CD8-positive, alpha-beta memory T cell (primary cell): ENCODE results near the gene SIAH1. TPM values are rescaled to one million over a fixed set of nuclear protein-coding genes. Genes with fewer than 3 reads are reported as not detected.
A peak's percentile ranks its signal among the peaks of the same experiment; 100 is the strongest.
"Not testable (repeated sequence)": the region's sequence is repeated elsewhere in the genome, so short reads cannot be mapped to it uniquely, and the experiment has no call there.

Source experiments
- CTCF ChIA-PET: fragments of 350-600 bp; sonication (Branson Sonifier 250); formaldehyde crosslinking; loops from one replicate; lab custom pipeline; 2021; ENCODE audit warnings: antibody characterized with exemption; lab: Charles Lee
- POLR2A ChIA-PET: fragments of 350-600 bp; sonication (Branson Sonifier 250); formaldehyde crosslinking; loops from one replicate; lab custom pipeline; 2021; ENCODE audit warnings: antibody characterized with exemption; lab: Charles Lee
- DNase-seq, 5 donors: peaks; one replicate each; pipeline versions ENCODE4 v3.0.0 to v3.0.0-alpha.2; 2020 to 2022; ENCODE audit warnings: mixed read lengths in 1 of 5
- H3K27ac ChIP-seq: one replicate; pipeline ENCODE4 v1.7.0; 2013; ENCODE audit warnings: low read depth, mild to moderate bottlenecking, low read length, moderate library complexity
- H3K27me3 ChIP-seq: 2 replicates; pipeline ENCODE4 v1.7.0; 2013; ENCODE audit warnings: low read length, mild to moderate bottlenecking; ENCODE audit not compliant: insufficient read depth, poor library complexity, severe bottlenecking
- H3K36me3 ChIP-seq: 2 replicates; pipeline ENCODE4 v1.7.0; 2013; ENCODE audit warnings: mild to moderate bottlenecking, low read length, moderate library complexity; ENCODE audit not compliant: insufficient read depth
- H3K4me1 ChIP-seq: 2 replicates; pipeline ENCODE4 v1.7.0; 2013; ENCODE audit warnings: mild to moderate bottlenecking, low read length, moderate library complexity; ENCODE audit not compliant: insufficient read depth
- H3K4me3 ChIP-seq: 2 replicates; pipeline ENCODE4 v1.7.0; 2013; ENCODE audit warnings: mild to moderate bottlenecking, low read length
- H3K9me3 ChIP-seq: 2 replicates; pipeline ENCODE4 v1.7.0; 2013; ENCODE audit warnings: mild to moderate bottlenecking, low read length
- H3K27ac Mint-ChIP-seq, 8 donors: one replicate each; pipeline ENCODE4 v1.8.0; 2020 to 2021; ENCODE audit warnings: mixed read lengths in 8 of 8, mild to moderate bottlenecking in 6 of 8, inconsistent platforms in 3 of 8, moderate library complexity in 3 of 8
- H3K27me3 Mint-ChIP-seq, 2 donors: one replicate each; pipeline ENCODE4 v1.8.0; 2020 to 2021; ENCODE audit warnings: mixed read lengths in 2 of 2, mild to moderate bottlenecking in 1 of 2, moderate library complexity in 1 of 2
- H3K36me3 Mint-ChIP-seq, 3 donors: one replicate each; pipeline ENCODE4 v1.8.0; 2020 to 2021; ENCODE audit warnings: mixed read lengths in 3 of 3, inconsistent platforms in 1 of 3, mild to moderate bottlenecking in 1 of 3
- H3K4me1 Mint-ChIP-seq, 3 donors: one replicate each; pipeline ENCODE4 v1.8.0; 2020 to 2021; ENCODE audit warnings: mixed read lengths in 3 of 3, inconsistent platforms in 1 of 3, mild to moderate bottlenecking in 1 of 3
- H3K4me3 Mint-ChIP-seq, 7 donors: one replicate each; pipeline ENCODE4 v1.8.0; 2020 to 2021; ENCODE audit warnings: mixed read lengths in 7 of 7, mild to moderate bottlenecking in 6 of 7, moderate library complexity in 4 of 7, inconsistent platforms in 2 of 7
- H3K9me3 Mint-ChIP-seq, 5 donors: one replicate each; pipeline ENCODE4 v1.8.0; 2020 to 2022; ENCODE audit warnings: mixed read lengths in 5 of 5, mild to moderate bottlenecking in 3 of 5, moderate library complexity in 2 of 5, inconsistent platforms in 1 of 5
- polyA plus RNA-seq: library from polyadenylated mRNA; unstranded; fragments of 300-500 nt; fragmentation: Illumina TruSeq; gene quantifications from one replicate; pipeline ENCODE4 v1.2.3, GENCODE V29; 2021
- total RNA-seq, 2 experiments: library from RNA; stranded (reverse); gene quantifications; one replicate each; pipeline ENCODE4 v1.2.3, GENCODE V29; 2021

SIAH1 gene
- total and polyA plus RNA-seq, 3 experiments from 2014 or later, result 10.7 to 13.3 (median 11.6) TPM

DNA sequence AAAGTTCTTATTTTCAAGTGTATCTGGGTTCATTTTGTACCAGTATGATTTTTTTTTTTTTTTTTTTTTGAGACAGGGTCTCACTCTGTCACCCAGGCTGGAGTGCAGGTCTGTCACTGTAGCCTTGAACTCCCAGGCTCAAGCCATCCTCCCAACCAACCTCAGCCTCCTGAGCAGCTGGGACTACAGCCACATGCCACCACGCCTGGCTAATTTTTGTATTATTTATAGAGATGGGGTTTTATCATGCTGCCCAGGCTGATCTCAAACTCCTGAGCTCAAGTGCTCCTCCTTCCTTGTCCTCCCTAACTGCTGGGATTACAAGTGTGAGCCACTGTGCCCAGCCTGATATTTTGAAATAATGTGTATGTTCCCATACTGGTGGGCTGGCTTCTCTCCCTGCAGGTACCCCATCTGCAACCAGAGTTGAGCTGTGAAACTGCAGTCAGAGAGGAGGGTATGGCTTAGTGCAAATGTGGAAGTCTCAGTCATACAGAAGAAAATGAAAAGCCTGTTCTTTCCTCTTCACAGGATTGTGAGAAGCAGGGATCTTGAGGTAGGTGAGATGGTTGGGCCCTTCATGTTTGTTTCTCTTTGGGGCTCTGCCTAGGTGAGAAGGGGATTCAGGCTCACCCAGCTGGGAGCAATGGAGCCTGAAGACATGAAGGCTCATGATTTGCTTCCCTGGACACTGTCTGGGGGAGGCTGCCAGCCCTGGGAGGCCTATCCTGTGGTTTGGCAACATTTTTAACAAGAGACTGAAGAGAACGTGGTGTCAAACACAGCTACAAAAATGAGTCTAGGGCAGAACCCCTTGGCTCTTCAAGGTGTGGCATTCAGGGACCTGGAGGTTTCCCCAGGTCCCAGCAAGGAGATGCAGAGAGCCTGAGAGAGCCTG, 41.3 kb upstream of the SIAH1 start:
- Histone ChIP-seq H3K9me3 (no peaks in the 10 kb centered on the region), H3K36me3 (no peaks in the 10 kb centered on the region), H3K27me3 (no peaks in the 10 kb centered on the region), H3K27ac (no peak overlapping the region), H3K4me3 (no peak overlapping the region), H3K4me1 (no peaks in the 10 kb centered on the region)
- Mint-ChIP-seq H3K4me1 (no peaks in the 10 kb centered on the region), H3K4me3 (no peak overlapping the region), H3K36me3 (no peaks in the 10 kb centered on the region), H3K9me3 (no peaks in the 10 kb centered on the region), H3K27ac (peak overlapping the region in 1 of 8 donors; percentile 15), H3K27me3 (no peaks in the 10 kb centered on the region)
- no peak for DNase-seq
- ChIA-PET POLR2A (no interaction called here), CTCF (interaction anchor here (1.0 to 1.6 kb wide), 3 partner anchors 195 to 197 kb away, joined by 3 to 4 read pairs (median 3); no protein-coding TSS in a partner anchor)

DNA sequence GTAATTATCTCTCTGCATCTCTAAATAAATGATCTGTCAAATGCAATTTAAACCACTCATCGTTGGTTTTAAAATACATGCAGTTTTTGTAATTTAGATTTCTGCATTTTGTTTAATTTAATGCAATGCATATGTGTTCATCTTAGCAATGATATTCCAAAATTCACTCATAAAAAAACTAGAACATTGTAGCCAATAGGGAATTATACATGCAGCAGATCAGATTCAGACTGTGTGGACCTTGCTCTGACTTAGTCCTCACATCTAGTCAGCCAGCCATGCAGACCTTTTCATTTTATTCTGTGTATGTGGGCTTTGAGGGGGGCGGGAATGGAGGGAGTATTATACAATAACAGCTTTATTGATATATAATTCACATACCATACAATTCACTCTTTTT, 37.3 kb upstream of the SIAH1 start:
- H3K4me1 ChIP-seq, result no peaks in the 10 kb centered on the region
- H3K36me3 ChIP-seq, result no peaks in the 10 kb centered on the region
- no peak overlapping the region for H3K4me3 Mint-ChIP-seq
- H3K9me3 ChIP-seq, result no peaks in the 10 kb centered on the region
- no peak overlapping the region for H3K4me3 ChIP-seq
- no peaks in the 10 kb centered on the region for H3K27me3 ChIP-seq
- H3K36me3 Mint-ChIP-seq, result no peaks in the 10 kb centered on the region
- ChIA-PET CTCF (no interaction called here), POLR2A (no interaction called here)
- H3K27ac Mint-ChIP-seq, result no peak overlapping the region
- H3K9me3 Mint-ChIP-seq, result no peaks in the 10 kb centered on the region
- no peaks in the 10 kb centered on the region for H3K4me1 Mint-ChIP-seq
- no peak overlapping the region for H3K27ac ChIP-seq
- no peaks in the 10 kb centered on the region for H3K27me3 Mint-ChIP-seq
- no peak for DNase-seq

DNA sequence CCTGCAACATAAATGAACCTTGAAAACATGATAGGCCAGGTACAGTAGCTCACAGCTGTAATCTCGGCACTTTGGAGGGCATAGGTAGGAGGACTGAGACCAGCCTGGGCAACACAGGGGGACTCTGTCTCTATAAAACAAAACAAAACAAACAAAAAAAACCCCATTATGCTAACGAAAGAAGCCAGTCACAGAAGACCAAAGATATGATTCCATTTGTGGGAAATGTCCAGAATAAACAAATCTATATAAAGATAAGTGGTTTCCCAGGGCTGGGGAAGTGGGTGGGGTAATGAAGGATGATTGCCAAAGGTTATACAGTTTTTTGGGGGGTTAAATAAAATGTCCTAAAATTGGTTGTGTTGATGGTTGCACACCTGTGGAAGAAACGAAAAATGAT, 36.5 kb upstream of the SIAH1 start:
- Histone ChIP-seq H3K27ac (no peak overlapping the region), H3K27me3 (no peaks in the 10 kb centered on the region), H3K4me3 (no peak overlapping the region), H3K36me3 (no peaks in the 10 kb centered on the region), H3K4me1 (no peaks in the 10 kb centered on the region), H3K9me3 (no peaks in the 10 kb centered on the region)
- ChIA-PET POLR2A (no interaction called here), CTCF (no interaction called here)
- no peaks in the 10 kb centered on the region for H3K4me1 Mint-ChIP-seq
- no peaks in the 10 kb centered on the region for H3K9me3 Mint-ChIP-seq
- no peak for DNase-seq
- H3K36me3 Mint-ChIP-seq, result no peaks in the 10 kb centered on the region
- no peak overlapping the region for H3K27ac Mint-ChIP-seq
- no peak overlapping the region for H3K4me3 Mint-ChIP-seq
- H3K27me3 Mint-ChIP-seq, result no peaks in the 10 kb centered on the region

DNA sequence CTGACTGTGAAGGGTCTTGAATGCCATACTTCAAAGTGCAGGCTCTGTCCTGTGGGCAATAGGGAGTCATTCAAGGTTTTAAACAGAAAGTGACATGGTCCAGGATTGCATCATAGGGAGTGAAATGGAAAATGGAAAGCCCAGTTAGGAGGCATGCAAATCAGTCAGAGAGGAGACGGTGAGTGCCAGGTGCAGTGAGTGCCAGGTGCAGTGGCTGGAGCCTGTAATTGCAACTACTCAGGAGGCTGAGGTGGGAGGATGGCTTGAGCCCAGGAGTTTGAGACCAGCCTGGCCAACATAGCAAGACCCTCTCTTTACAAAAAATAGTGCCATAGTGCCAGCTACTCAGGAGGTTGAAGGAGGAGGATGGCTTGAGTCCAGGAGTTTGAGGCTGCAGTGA, 35.2 kb upstream of the SIAH1 start:
- no peak overlapping the region for H3K4me3 Mint-ChIP-seq
- H3K27me3 ChIP-seq, result no peaks in the 10 kb centered on the region
- no peak overlapping the region for H3K27ac ChIP-seq
- H3K9me3 ChIP-seq, result no peaks in the 10 kb centered on the region
- H3K9me3 Mint-ChIP-seq, result peaks cover 0 to 2% (median 0%) of the 10 kb centered on the region in 5 donors
- H3K36me3 Mint-ChIP-seq, result no peaks in the 10 kb centered on the region
- H3K4me1 Mint-ChIP-seq, result no peaks in the 10 kb centered on the region
- ChIA-PET POLR2A (no interaction called here), CTCF (no interaction called here)
- H3K27me3 Mint-ChIP-seq, result peaks cover 0 to 2% of the 10 kb centered on the region in 2 donors
- H3K27ac Mint-ChIP-seq, result peak overlapping the region in 1 of 8 donors; percentile 7
- no peaks in the 10 kb centered on the region for H3K36me3 ChIP-seq
- no peaks in the 10 kb centered on the region for H3K4me1 ChIP-seq
- no peak overlapping the region for H3K4me3 ChIP-seq
- DNase-seq, result no peak

DNA sequence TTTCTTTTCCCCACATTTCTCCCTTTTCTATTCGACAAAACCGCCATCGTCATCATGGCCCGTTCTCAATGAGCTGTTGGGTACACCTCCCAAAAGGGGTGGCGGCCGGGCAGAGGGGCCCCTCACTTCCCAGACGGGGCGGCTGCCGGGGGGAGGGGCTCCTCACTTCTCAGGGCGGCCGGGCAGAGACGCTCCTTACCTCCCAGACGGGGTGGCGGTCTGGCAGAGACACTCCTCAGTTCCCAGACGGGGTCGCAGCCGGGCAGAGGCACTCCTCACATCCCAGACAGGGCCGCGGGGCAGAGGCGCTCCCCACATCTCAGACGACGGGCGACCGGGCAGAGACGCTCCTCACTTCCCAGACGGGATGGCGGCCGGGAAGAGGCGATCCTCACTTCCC, 31.4 kb upstream of the SIAH1 start:
- CTCF ChIA-PET, H3K27me3 Mint-ChIP-seq, H3K4me3 ChIP-seq, H3K36me3 ChIP-seq, H3K27me3 ChIP-seq, H3K9me3 ChIP-seq, H3K36me3 Mint-ChIP-seq, H3K27ac ChIP-seq, H3K4me1 Mint-ChIP-seq, H3K27ac Mint-ChIP-seq, POLR2A ChIA-PET, H3K4me1 ChIP-seq, H3K9me3 Mint-ChIP-seq, DNase-seq, H3K4me3 Mint-ChIP-seq: not testable (repeated sequence)

DNA sequence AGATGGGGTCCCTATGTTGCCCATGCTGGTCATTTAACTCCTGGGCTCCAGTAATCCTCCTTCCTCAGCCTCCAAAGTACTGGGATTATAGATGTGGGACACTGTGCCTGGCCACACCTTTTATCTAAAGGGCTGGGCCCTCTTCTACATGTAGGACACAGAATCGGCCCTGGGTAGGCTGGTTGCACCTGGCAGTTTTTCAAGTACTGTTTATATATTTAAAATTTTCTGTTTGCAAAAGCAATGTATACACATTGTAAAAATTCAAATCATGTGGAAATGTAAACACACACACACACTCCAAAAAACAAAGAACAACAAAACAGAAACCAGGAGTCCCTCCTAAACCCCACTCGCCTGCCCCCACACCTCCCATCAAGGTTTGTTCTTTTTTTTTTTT, 28.1 kb upstream of the SIAH1 start:
- Histone ChIP-seq H3K4me1 (no peaks in the 10 kb centered on the region), H3K27ac (no peak overlapping the region), H3K4me3 (no peak overlapping the region), H3K27me3 (no peaks in the 10 kb centered on the region), H3K9me3 (no peaks in the 10 kb centered on the region), H3K36me3 (no peaks in the 10 kb centered on the region)
- Mint-ChIP-seq H3K9me3 (peaks cover 0 to 2% (median 0%) of the 10 kb centered on the region in 5 donors), H3K27me3 (peaks cover 8 to 13% of the 10 kb centered on the region in 2 donors), H3K27ac (no peak overlapping the region), H3K36me3 (no peaks in the 10 kb centered on the region), H3K4me3 (no peak overlapping the region), H3K4me1 (no peaks in the 10 kb centered on the region)
- ChIA-PET POLR2A (no interaction called here), CTCF (no interaction called here)
- no peak for DNase-seq

DNA sequence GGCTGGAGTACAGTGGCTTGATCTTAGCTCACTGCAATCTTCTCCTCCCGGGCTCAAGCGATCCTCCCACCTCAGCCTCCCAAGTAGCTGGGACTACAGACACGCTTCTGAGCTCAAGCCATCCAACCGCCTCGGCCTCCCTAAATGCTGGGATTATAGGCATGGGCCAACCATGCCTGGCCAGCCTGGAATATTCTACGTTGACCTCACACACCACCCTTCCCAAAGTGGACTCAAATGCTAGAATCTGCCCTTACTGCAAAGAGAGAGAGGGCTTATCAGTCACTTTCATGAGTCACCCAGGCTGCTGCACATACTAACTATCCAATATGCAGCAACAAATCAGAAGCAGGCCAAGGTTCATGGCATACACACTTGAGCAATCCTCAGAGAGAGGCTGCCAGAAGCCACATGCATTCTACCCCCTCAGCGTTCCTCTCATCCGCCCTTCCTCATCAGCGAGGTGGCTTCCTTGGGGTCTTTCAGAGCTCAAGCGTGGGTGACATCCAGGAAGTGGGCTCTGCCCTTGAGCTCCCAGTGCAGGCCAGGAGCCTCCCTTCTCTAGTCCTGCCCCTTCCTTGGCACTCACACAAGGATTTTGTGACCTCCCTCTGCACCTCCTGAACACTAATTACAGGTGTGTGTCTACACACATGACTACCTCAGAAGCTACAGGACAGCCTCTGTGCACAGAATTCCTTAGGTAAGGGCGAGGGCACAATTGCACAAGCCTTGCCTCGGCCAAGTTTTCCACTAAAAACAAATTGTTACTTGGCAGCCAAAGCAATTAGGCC, 24.8 kb upstream of the SIAH1 start:
- H3K36me3 Mint-ChIP-seq, result no peaks in the 10 kb centered on the region
- H3K27ac Mint-ChIP-seq, result no peak overlapping the region

DNA sequence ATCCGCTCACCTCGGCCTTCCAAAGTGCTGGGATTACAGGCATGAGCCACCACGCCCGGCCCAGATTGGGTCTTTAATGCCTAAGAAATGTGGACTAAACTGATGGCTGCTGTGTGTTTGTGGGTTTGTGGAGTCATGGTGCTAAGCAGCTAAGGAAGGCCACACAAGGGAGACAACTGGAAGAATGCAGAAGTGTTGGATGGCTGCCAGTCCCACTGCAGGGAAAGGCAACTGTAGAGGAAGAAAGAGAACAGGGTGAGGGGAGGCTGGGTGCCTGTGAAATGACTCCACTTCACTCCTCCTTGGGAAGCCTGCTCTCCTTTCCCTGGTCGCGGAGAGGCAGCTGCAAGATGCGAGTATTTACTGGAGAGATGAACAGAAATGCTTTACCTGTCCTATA, 23.5 kb upstream of the SIAH1 start:
- Histone ChIP-seq H3K36me3 (no peaks in the 10 kb centered on the region), H3K4me1 (no peaks in the 10 kb centered on the region), H3K27ac (no peak overlapping the region), H3K27me3 (no peaks in the 10 kb centered on the region), H3K9me3 (no peaks in the 10 kb centered on the region), H3K4me3 (no peak overlapping the region)
- no peak for DNase-seq
- no peaks in the 10 kb centered on the region for H3K4me1 Mint-ChIP-seq
- POLR2A ChIA-PET, result no interaction called here
- CTCF ChIA-PET, result interaction anchor here (1.5 kb wide), 1 partner anchor 215 kb away, joined by 4 read pairs; no protein-coding TSS in a partner anchor
- H3K27ac Mint-ChIP-seq, result no peak overlapping the region
- no peaks in the 10 kb centered on the region for H3K36me3 Mint-ChIP-seq
- H3K4me3 Mint-ChIP-seq, result no peak overlapping the region
- H3K9me3 Mint-ChIP-seq, result no peaks in the 10 kb centered on the region
- H3K27me3 Mint-ChIP-seq, result peaks cover 4 to 8% of the 10 kb centered on the region in 2 donors

More for the DNA sequence above, 24.8 kb upstream of the SIAH1 start:
- no peaks in the 10 kb centered on the region for H3K4me1 Mint-ChIP-seq
- peaks cover 8 to 11% of the 10 kb centered on the region in 2 donors for H3K27me3 Mint-ChIP-seq
- CTCF ChIA-PET, result interaction anchor here (0.7 to 1.8 kb wide), 4 partner anchors 11 to 1372 kb away, joined by 3 to 5 read pairs (median 4); no protein-coding TSS in a partner anchor
- Histone ChIP-seq H3K4me3 (no peak overlapping the region), H3K27ac (no peak overlapping the region), H3K36me3 (no peaks in the 10 kb centered on the region), H3K4me1 (no peaks in the 10 kb centered on the region), H3K9me3 (no peaks in the 10 kb centered on the region), H3K27me3 (no peaks in the 10 kb centered on the region)
- POLR2A ChIA-PET, result no interaction called here
- H3K9me3 Mint-ChIP-seq, result no peaks in the 10 kb centered on the region
- H3K4me3 Mint-ChIP-seq, result no peak overlapping the region
- no peak for DNase-seq
